Measurements from ENCODE around the gene PSME2. TPM values are rescaled to one million over a fixed set of nuclear protein-coding genes. Genes with fewer than 3 reads are reported as not detected.

PSME2 gene
- total and polyA plus RNA-seq, 12 donors: 107 to 752 (median 243) TPM

GRCh38 chr14:24164518-24164991 lies 18.1 kb upstream of the PSME2 start:
- intact Hi-C loops (cut with DNase I): no loop called here
- H3K9me3 ChIP-seq (replicated peaks in 1 of 3): no peaks in the 10 kb centered on the region
- H3K36me3 ChIP-seq (replicated peaks in 1 of 2): peaks cover 0 to 67% of the 10 kb centered on the region in 2 donors
- H3K27ac ChIP-seq: no peak overlapping the region
- no peak for DNase-seq
- WGBS, 4 donors: 83 to 95% (median 91%) methylated on average over 6 to 14 of the region's 14 CpGs
- H3K4me3 ChIP-seq: no peak overlapping the region
- no peak for TF ChIP-seq CTCF (IDR thresholded peaks at IDR 0.05)
- TF ChIP-seq POLR2A (IDR thresholded peaks at IDR 0.05): no peak
- peaks cover 9 to 26% of the 10 kb centered on the region in 2 donors for H3K4me1 ChIP-seq (replicated peaks in 1 of 2)
- H3K27me3 ChIP-seq: no peaks in the 10 kb centered on the region

- H3K4me3 ChIP-seq: peak overlapping the region; percentile 47 to 74 (median 60)
- peaks cover 9 to 28% of the 10 kb centered on the region in 2 donors for H3K4me1 ChIP-seq (replicated peaks in 1 of 2)
- no peaks in the 10 kb centered on the region for H3K27me3 ChIP-seq
- peak in 4 of 7 donors; percentile 44 to 67 (median 52) for DNase-seq
- no peaks in the 10 kb centered on the region for H3K9me3 ChIP-seq (replicated peaks in 1 of 3)
- 6 to 34% (median 30%) methylated on average over 6 to 8 of the region's 8 CpGs for WGBS, 4 donors
- H3K27ac ChIP-seq: peak overlapping the region; percentile 67 to 95 (median 86)
- H3K36me3 ChIP-seq (replicated peaks in 1 of 2): peaks cover 0 to 73% of the 10 kb centered on the region in 2 donors
- intact Hi-C loops (cut with DNase I): no loop called here
- TF ChIP-seq CTCF (IDR thresholded peaks at IDR 0.05): no peak
- no peak for TF ChIP-seq POLR2A (IDR thresholded peaks at IDR 0.05)
Measured at GRCh38 chr14:24162093-24162492, 15.7 kb upstream of the PSME2 start.

- Histone ChIP-seq H3K27me3 (no peaks in the 10 kb centered on the region), H3K9me3 (replicated peaks in 1 of 3) (no peaks in the 10 kb centered on the region), H3K4me3 (peak within 1 kb of the TSS; percentile 47 to 74 (median 60)), H3K36me3 (replicated peaks in 1 of 2) (peaks cover 0 to 73% of the 10 kb centered on the region in 2 donors), H3K27ac (peak within 1 kb of the TSS; percentile 67 to 95 (median 86)), H3K4me1 (replicated peaks in 1 of 2) (peaks cover 9 to 36% of the 10 kb centered on the region in 2 donors)
- DNase-seq: peak; percentile 96 to 100 (median 98)
- 0 to 2% (median 1%) methylated on average over 10 to 12 of the region's 12 CpGs for WGBS, 4 donors
- intact Hi-C loops (cut with DNase I): no loop called here
- peak; percentile 15 to 69 for TF ChIP-seq POLR2A (IDR thresholded peaks at IDR 0.05)
- peak; percentile 89 to 99 (median 98) for TF ChIP-seq CTCF (IDR thresholded peaks at IDR 0.05)
Measured at GRCh38 chr14:24160850-24161804, 14.7 kb upstream of the PSME2 start, which contains the start of gene IRF9. IRF9 (plus strand) TSS chr14:24161265; CDS start chr14:24162145, 880 bp downstream.

- intact Hi-C loops (cut with DNase I): no loop called here
- no peak overlapping the region for H3K4me3 ChIP-seq
- no peak for DNase-seq
- TF ChIP-seq POLR2A (IDR thresholded peaks at IDR 0.05) (no peak), CTCF (IDR thresholded peaks at IDR 0.05) (no peak)
- H3K4me1 ChIP-seq (replicated peaks in 1 of 2): peaks cover 9 to 36% of the 10 kb centered on the region in 2 donors
- WGBS, 4 donors: 86 to 95% (median 92%) methylated on average over 3 to 4 of the region's 4 CpGs
- H3K9me3 ChIP-seq (replicated peaks in 1 of 3): no peaks in the 10 kb centered on the region
- H3K36me3 ChIP-seq (replicated peaks in 1 of 2): peaks cover 0 to 73% of the 10 kb centered on the region in 2 donors
- peak overlapping the region in 4 of 5 donors; percentile 56 to 95 (median 80) for H3K27ac ChIP-seq
- no peaks in the 10 kb centered on the region for H3K27me3 ChIP-seq
Measured at GRCh38 chr14:24160499-24160849, 14.1 kb upstream of the PSME2 start.
